GM18519 (cell line): Measurements from ENCODE around the gene SRSF6.
A peak's percentile ranks its signal among the peaks of the same experiment; 100 is the strongest.
"Not testable (repeated sequence)": the region's sequence is repeated elsewhere in the genome, so short reads cannot be mapped to it uniquely, and the experiment has no call there.

Experiments
- ATAC-seq: cut with Tn5 transposase; IDR thresholded peaks from one replicate; pipeline ENCODE4 v1.9.1; 2021; ENCODE audit warnings: mild to moderate bottlenecking, moderate library complexity; ENCODE audit not compliant: unreplicated experiment, low FRiP score

The SRSF6 gene

DNA sequence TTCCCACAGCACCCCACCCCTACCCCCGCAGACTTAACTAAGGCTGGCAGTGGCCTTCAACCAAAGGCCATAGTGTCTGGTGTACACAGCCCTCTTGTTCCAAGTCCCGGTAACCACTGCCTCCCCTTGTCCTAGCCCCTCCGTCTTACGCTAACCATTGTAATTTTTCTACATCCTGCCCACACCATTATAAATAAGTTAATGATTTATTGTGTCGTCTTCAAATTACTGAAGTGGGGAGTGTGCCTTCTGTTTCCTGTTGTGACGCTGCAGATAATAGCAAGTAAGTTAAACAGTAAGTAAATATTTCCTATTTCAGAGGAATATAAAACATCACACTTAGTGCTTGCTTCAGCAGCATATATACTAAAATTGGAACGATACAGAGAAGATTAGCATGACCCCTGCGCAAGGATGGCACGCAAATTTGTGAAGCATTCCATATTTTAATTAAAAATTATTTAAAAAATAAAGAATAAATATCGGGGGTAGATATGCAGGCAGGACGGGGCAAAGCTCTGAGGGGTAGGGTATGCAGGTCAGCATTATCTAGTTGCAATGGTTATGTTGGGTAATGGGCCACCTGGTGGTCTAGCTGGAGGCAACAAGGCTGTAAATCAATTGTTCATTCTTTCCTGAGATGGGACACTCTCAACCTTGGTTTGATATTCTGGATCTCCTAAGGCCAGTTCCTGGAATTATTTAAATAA is 15.1 kb downstream of the SRSF6 start:
- no peak for ATAC-seq

DNA sequence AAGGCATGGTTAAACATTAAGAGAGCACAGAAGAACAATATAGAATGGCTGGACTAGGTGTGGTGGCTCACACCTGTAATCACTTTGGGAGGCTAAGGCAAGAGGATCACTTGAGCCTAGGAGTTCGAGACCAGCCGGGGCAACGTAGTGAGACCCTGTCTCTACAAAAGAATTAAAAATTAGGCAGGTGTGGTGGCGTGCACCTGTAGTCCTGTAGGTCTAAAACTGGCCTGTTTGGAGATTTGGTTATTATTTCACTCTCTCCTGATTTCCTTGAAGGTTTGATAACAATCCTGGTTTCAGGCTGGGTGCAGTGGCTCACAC is 15.6 kb downstream of the SRSF6 start:
- ATAC-seq = no peak

DNA sequence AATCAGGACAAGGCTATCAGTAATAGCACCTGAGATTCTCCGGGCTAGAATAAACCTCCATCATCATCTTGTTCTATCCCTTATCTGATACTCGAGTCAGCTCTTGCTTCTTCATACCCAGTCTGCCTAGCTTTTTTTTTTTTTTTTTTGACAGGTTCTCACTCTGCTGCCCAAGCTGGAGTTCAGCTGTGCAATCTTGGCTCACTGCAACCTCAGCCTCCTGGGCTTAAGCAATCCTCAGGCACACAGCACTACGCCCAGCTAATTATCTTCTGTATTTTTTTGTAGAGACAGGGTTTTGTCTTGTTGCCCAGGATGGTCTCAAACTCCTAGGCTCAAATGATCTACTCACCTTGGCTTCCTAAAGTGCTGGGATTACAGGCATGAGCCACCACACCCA is 19.5 kb downstream of the SRSF6 start:
- no peak for ATAC-seq

DNA sequence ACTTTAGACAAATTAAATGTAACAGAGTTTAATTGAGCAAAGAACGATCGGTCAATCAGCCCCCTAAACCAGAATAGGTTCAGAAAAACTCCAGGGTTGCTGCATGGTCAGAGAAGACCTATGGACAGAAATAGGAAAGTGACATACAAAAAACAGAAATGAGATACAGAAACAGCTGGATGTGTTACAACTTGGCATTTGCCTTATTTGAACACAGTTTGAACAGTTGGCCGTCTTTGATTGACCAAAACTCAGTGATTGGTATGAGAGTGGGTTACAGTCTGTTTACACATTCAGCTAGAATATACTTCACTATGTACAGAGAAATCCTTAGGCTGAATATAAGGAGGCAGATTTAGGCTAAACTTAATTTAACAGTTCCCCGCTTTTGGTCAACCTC is 19.9 kb downstream of the SRSF6 start:
- ATAC-seq = no peak

DNA sequence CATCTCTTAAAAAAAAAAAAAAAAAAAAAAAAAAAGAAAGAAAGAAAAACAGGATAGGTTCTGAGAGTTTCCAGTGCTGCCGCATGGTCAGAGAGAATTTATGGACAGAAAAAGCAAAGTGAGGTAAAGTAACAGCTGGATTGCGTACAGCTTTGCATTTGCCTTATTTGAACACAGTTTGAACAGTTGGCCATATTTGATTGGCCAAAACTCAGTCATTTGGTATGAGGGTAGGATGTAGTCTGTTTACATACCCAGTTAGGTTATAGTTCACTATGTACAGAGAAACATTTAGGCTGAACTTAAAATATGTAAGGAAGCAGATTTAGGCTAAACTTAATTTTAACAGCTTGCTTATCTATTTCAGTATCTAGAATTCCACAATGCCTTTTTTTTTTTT is 32.3 kb downstream of the SRSF6 start:
- no peak for ATAC-seq

DNA sequence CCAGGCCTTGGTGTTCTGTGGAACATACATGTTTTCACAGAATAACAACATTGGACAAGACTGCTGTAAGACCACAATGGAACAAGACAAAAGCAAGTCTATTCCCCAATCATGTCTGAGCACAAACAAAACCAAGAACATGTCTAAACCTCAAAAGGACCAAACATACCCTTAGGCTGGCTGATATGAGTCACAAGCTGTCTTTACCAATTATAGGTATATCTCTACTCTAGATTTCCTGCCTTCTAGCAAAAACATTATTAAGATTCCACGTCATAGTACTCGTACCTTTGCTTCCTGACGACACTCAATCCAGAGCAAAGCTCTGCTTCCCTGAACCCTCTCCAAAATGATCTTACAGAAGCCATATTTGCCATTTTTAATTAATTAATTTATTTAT is 34.4 kb downstream of the SRSF6 start:
- ATAC-seq = peak; percentile 92

DNA sequence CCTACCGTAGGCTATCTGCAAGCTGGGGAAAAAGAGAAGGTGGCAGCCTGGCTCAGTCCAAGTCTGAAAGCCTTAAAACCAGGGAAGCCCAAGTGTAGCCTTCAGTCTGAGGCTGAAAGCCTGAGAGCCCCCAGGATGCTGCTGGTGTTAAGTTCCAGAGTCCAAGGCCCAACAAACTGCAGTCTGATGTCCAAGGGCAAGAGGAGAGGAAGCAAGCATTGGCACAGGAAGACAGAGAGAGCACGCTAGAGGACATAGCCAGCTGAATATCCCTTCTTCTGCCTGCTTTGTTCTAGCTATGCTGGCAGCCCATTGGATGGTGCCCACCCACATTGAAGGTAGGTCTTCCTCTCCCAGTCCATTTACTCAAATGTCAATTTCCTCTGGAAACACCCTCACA is 37.7 kb downstream of the SRSF6 start:
- ATAC-seq = no peak

DNA sequence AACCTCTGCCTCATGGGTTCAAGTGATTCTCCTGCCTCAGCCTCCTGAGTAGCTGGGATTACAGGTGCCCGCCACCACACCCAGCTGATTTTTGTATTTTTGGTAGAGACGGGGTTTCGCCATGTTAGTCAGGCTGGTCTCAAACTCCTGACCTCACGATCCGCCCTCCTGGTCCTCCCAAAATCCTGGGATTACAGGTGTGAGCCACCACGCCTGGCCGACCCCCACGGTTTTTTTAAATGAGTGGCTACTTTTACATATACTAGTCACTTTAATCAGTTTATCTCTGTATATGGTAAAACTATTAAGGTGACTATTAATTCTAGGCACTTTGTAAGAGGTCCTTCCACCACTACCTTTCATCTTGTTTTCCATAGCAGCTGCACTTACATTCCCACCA is 44.3 kb downstream of the SRSF6 start:
- not testable (repeated sequence) for ATAC-seq

DNA sequence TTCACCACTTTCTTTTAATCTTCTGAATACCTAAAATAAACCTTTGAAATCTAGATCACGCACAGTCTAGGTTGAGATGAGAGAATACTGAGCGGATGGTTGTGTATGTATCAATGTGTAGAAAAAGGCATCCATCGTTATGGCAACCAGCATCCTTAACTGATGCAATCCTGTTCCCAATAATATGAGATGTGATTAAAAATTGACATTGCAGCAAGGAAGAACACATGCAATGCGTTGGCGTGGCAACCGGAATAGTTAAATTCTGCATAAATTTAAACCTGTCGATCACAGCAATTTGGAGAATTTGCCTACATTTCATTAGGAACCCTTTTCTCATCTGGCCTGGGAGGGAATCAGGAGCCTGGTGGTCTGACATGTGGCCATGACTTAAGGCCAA is 48.5 kb downstream of the SRSF6 start:
- no peak for ATAC-seq

DNA sequence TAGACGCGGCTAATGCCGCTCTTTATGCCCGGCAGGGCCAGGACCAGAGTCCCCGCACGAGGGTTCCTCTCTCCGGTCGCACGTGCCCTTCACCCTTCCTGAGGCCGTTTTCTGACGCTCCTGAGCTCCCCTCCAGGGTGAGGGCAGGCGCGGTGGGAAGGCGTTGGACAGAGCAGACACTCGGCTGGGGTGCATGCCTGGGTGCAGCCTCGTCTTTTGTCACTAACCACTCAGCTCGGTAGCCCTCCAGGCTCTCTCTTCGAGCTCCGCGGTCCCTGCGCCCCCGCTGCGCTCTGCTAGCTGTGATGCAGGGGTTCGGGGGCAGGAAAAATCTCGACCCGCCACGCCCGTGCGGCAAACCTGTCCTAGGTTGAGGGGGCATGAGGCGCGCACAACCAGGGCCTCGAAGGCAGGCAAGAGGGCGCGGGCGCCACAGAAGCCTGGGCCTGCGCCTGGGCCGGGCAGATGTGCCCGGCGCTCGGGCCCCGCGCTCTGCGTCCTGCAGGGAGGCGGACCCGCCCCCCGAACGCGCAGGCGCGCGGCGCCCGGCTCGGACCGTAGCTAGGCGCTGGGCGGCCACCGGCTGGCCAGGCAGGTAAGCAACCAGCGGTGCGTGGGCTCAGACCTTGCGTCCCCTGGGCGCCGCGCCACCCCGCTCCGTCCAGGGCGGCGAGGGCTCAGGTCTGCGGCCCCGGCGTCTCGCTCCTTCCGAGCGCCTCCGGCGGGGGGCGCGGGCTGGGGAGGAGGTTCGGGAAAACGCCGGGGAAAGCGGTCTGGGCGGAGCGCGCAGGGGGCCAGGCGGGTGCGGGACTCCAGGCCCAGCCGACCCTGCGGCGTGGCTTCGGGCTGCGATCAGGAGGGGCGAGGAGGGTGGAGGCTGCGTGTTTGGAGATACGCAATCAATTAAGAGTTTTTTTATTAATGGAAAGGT is 49.7 kb downstream of the SRSF6 start, which contains the start of gene L3MBTL1:
Gene L3MBTL1 (plus strand): TSS at position 548 of the 931 bp plus-strand sequence. CDS start 5,807 bp downstream, outside the sequence.
- ATAC-seq = no peak

DNA sequence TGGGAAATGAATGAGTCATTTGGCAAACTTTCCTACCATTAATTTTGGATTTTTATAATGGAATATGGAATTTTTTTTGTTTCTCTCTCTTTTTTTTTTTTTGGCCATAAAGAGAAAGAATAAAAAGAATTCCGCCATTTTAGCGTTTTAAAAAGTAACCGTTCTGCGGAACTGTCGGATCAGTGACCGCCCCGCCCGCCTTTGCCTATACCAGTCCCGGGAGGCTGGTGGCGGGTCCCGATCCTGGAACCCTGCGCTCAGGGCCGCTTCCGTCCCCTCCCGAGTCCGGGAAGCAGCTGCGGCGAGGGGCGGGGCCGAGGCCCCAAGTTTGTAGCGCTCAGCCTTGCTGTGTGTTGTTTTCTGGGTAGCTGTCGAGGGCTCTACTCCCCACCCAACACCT is 50.4 kb downstream of the SRSF6 start:
- no peak for ATAC-seq

DNA sequence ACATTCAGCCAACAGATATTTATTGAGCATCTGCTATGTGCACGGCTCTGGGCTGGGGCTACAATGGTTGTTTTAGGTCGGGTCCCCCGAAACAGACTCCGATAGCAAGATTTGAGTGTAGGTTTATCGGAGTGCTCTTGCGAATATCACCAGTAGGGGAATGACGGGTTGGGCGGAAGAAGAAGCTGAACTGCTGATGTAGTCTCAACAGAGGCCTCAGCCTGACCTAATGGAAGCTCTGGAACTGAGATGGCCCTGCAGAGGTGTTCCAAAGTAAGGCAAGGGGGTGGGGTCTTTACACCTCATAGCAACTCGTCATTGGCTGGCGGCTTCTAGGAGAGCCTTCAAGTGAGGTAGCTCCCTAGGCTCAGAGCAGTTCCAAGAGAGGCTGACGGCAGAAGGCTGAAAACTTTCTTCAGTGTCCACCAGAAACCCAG is 50.9 kb downstream of the SRSF6 start:
- ATAC-seq = no peak

DNA sequence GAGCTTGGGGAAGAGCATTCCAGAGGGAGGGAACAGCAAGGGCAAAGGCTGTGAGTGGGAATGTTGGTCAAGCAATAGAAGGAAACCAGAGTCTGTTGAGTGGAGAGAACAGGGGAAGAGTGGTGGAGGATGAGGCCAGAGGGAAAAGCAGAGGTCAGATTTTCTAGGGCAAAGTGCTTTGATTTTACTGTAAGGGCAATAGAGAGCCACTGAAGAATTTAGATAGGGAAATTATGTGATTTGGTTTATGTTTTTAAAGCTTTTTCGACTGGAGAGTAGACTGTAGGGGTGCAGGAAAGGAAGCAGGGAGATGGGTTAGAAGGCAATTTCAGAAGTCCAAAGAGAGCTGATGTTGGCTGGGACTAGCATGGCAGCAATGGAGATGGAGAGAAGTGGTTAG is 54.2 kb downstream of the SRSF6 start:
- ATAC-seq = no peak

DNA sequence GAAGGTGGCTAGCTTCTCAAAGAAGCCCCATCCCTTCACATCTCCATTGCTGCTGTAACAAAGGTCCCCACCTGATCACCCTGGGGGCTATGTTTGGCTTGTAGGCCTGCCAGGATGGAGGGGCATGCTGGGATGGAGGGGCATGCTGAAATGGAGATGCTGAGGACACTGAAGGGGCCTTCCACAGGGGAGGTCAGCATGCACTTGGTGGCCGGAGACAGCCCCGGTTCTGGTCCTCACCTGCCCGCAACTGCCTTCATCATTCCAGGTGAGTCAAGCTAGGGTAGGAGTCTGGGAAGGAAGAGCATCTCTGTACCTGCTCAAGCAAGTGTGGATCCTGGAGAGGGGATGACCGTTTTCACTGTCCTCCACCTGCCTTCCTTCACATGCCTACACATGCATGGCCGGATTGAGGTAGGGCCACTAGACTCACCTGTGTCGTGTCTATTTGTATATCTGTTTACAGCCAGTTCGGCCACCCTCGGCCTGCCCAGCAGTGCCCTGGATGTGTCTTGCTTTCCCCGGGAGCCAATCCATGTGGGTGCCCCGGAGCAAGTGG is 55.8 kb downstream of the SRSF6 start:
- ATAC-seq = no peak
